ENCODE data around the gene FMNL3.

DNA sequence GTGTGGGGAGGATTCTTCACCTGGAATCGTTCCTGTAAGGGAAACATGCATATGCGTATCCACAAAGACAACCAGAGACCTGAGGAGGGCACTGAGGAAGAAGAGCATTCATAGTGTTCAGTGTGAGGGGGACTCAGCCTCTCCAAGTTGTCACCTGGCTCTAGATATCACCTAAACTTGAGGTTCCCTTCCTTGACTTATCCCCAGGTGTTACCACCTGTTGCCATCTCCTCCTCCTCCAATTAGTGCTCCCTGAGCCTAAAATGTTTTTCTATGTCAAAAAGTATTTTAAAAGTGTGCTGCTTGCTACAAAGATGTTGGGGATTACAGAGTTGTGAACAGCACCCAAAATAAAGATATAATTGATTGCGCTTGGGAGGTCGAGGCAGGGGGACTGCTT lies 41.0 kb downstream of the FMNL3 start:
- TF ChIP-seq, protein P1, sequence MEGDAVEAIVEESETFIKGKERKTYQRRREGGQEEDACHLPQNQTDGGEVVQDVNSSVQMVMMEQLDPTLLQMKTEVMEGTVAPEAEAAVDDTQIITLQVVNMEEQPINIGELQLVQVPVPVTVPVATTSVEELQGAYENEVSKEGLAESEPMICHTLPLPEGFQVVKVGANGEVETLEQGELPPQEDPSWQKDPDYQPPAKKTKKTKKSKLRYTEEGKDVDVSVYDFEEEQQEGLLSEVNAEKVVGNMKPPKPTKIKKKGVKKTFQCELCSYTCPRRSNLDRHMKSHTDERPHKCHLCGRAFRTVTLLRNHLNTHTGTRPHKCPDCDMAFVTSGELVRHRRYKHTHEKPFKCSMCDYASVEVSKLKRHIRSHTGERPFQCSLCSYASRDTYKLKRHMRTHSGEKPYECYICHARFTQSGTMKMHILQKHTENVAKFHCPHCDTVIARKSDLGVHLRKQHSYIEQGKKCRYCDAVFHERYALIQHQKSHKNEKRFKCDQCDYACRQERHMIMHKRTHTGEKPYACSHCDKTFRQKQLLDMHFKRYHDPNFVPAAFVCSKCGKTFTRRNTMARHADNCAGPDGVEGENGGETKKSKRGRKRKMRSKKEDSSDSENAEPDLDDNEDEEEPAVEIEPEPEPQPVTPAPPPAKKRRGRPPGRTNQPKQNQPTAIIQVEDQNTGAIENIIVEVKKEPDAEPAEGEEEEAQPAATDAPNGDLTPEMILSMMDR (IDR thresholded peaks at IDR 0.05) = no peak
- TF ChIP-seq POLR2AphosphoS5 (IDR thresholded peaks at IDR 0.05; ENCODE audit: low read depth, low read length) (no peak), EP300 (IDR thresholded peaks at IDR 0.05; ENCODE audit: borderline replicate concordance in 1 of 2, low read depth in 1 of 2, low read length in 1 of 2) (no peak), SIN3A (IDR thresholded peaks at IDR 0.05; ENCODE audit: borderline replicate concordance, low read depth, low read length) (no peak), FOXM1 (IDR thresholded peaks at IDR 0.05; ENCODE audit: low read depth) (no peak), RFX5 (IDR thresholded peaks at IDR 0.05; ENCODE audit: low read length) (no peak), RAD21 (IDR thresholded peaks at IDR 0.05; ENCODE audit: low read length) (no peak), JUND (IDR thresholded peaks at IDR 0.05) (no peak)
- TF ChIP-seq, protein P2, sequence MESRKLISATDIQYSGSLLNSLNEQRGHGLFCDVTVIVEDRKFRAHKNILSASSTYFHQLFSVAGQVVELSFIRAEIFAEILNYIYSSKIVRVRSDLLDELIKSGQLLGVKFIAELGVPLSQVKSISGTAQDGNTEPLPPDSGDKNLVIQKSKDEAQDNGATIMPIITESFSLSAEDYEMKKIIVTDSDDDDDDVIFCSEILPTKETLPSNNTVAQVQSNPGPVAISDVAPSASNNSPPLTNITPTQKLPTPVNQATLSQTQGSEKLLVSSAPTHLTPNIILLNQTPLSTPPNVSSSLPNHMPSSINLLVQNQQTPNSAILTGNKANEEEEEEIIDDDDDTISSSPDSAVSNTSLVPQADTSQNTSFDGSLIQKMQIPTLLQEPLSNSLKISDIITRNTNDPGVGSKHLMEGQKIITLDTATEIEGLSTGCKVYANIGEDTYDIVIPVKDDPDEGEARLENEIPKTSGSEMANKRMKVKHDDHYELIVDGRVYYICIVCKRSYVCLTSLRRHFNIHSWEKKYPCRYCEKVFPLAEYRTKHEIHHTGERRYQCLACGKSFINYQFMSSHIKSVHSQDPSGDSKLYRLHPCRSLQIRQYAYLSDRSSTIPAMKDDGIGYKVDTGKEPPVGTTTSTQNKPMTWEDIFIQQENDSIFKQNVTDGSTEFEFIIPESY (IDR thresholded peaks at IDR 0.05; ENCODE audit: borderline replicate concordance, low read depth) = no peak
- TF ChIP-seq, protein P3, sequence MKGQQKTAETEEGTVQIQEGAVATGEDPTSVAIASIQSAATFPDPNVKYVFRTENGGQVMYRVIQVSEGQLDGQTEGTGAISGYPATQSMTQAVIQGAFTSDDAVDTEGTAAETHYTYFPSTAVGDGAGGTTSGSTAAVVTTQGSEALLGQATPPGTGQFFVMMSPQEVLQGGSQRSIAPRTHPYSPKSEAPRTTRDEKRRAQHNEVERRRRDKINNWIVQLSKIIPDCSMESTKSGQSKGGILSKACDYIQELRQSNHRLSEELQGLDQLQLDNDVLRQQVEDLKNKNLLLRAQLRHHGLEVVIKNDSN (IDR thresholded peaks at IDR 0.05; ENCODE audit: borderline replicate concordance, low read depth) = no peak
- TF ChIP-seq, protein P4, sequence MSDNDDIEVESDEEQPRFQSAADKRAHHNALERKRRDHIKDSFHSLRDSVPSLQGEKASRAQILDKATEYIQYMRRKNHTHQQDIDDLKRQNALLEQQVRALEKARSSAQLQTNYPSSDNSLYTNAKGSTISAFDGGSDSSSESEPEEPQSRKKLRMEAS (IDR thresholded peaks at IDR 0.05; ENCODE audit: low read depth) = no peak
